WTC11 (cell line): ENCODE data around the gene PLD5. TPM values are rescaled to one million over a fixed set of nuclear protein-coding genes. Genes with fewer than 3 reads are reported as not detected.

Source experiments
- ATAC-seq: fragments of 200-7000 bp; cut with Tn5 transposase; 2 replicates; pipeline ENCODE4 v1.10.0; 2021; ENCODE audit warnings: mild to moderate bottlenecking, moderate library complexity
- CTCF ChIA-PET: fragments of 300-600 bp; sonication (Branson Sonifier 250); formaldehyde crosslinking; loops from one replicate; lab custom pipeline; 2021; ENCODE audit warnings: antibody characterized with exemption; lab: Charles Lee
- POLR2A ChIA-PET: fragments of 350-600 bp; sonication (Branson Sonifier 250); formaldehyde crosslinking; loops from one replicate; lab custom pipeline; 2021; ENCODE audit warnings: antibody characterized with exemption; lab: Charles Lee
- DNase-seq: peaks from one replicate; pipeline ENCODE4 v3.0.0; 2021; ENCODE audit warnings: low spot score
- H3K27ac Mint-ChIP-seq: 2 replicates; pipeline ENCODE4 v1.8.0; 2021; ENCODE audit warnings: mixed read lengths
- H3K27me3 Mint-ChIP-seq: 2 replicates; pipeline ENCODE4 v1.8.0; 2021; ENCODE audit warnings: low read depth, mild to moderate bottlenecking, moderate library complexity, mixed read lengths
- H3K36me3 Mint-ChIP-seq: 2 replicates; pipeline ENCODE4 v1.8.0; 2021; ENCODE audit warnings: mixed read lengths
- H3K4me1 Mint-ChIP-seq: 2 replicates; pipeline ENCODE4 v1.8.0; 2022; ENCODE audit warnings: mixed read lengths
- H3K4me3 Mint-ChIP-seq: 2 replicates; pipeline ENCODE4 v1.8.0; 2021; ENCODE audit warnings: mild to moderate bottlenecking, moderate library complexity, mixed read lengths
- H3K9me3 Mint-ChIP-seq: 2 replicates; pipeline ENCODE4 v1.8.0; 2021; ENCODE audit warnings: mixed read lengths
- FOXK1 ChIP-seq: sonication (generic); formaldehyde crosslinking; IDR thresholded peaks from 2 replicates; pipeline ENCODE4 v1.8.0; 2022; ENCODE audit warnings: mild to moderate bottlenecking, moderate library complexity, missing genetic modification reagents
- GTF2I ChIP-seq: fragments of 250-450 bp; sonication (Bioruptor Pico); conservative IDR thresholded peaks from 2 replicates; pipeline ENCODE4 v1.4.0; 2021; ENCODE audit warnings: mild to moderate bottlenecking
- KAT7 ChIP-seq: sonication (generic); formaldehyde crosslinking; IDR thresholded peaks from 2 replicates; pipeline ENCODE4 v1.8.1; 2023; ENCODE audit warnings: missing genetic modification reagents, mild to moderate bottlenecking, borderline replicate concordance
- MXD4 ChIP-seq: fragments of 250-450 bp; sonication (Bioruptor Pico); IDR thresholded peaks from 2 replicates; pipeline ENCODE4 v1.8.0; 2021; ENCODE audit warnings: mild to moderate bottlenecking, moderate library complexity, borderline replicate concordance
- NFYB ChIP-seq: sonication (generic); formaldehyde crosslinking; conservative IDR thresholded peaks from 2 replicates; pipeline ENCODE4 v1.8.0; 2022; ENCODE audit warnings: low read depth, missing genetic modification reagents
- RELA ChIP-seq: sonication (generic); formaldehyde crosslinking; IDR thresholded peaks from 2 replicates; pipeline ENCODE4 v1.8.1; 2022; ENCODE audit warnings: missing genetic modification reagents, mild to moderate bottlenecking, borderline replicate concordance
- RORB ChIP-seq: fragments of 250-450 bp; sonication (Bioruptor Pico); IDR thresholded peaks from 2 replicates; pipeline ENCODE4 v1.9.0; 2021; ENCODE audit warnings: mild to moderate bottlenecking
- TCF7 ChIP-seq: sonication (generic); formaldehyde crosslinking; IDR thresholded peaks from 2 replicates; pipeline ENCODE4 v1.8.0; 2022; ENCODE audit warnings: mild to moderate bottlenecking, low read depth, missing genetic modification reagents, moderate library complexity
- TEAD4 ChIP-seq: sonication (generic); formaldehyde crosslinking; IDR thresholded peaks from 2 replicates; pipeline ENCODE4 v1.8.0; 2022; ENCODE audit warnings: mild to moderate bottlenecking, missing genetic modification reagents
- ZBTB21 ChIP-seq: sonication (generic); formaldehyde crosslinking; IDR thresholded peaks from 2 replicates; pipeline ENCODE4 v1.8.1; 2023; ENCODE audit warnings: mild to moderate bottlenecking, missing genetic modification reagents, borderline replicate concordance
- ZNF219 ChIP-seq: sonication (generic); formaldehyde crosslinking; IDR thresholded peaks from 2 replicates; pipeline ENCODE4 v1.8.0; 2023; ENCODE audit warnings: missing genetic modification reagents, mild to moderate bottlenecking, borderline replicate concordance
- ZNF263 ChIP-seq: sonication (generic); formaldehyde crosslinking; IDR thresholded peaks from 2 replicates; pipeline ENCODE4 v1.8.1; 2022; ENCODE audit warnings: low read depth, mild to moderate bottlenecking, moderate library complexity, missing genetic modification reagents
- ZNF423 ChIP-seq: fragments of 250-450 bp; sonication (Bioruptor Pico); IDR thresholded peaks from 2 replicates; pipeline ENCODE4 v2.1.2; 2022; ENCODE audit warnings: mild to moderate bottlenecking, moderate library complexity
- ZNF671 ChIP-seq: fragments of 250-450 bp; sonication (Bioruptor Pico); IDR thresholded peaks from 2 replicates; pipeline ENCODE4 v1.8.0; 2021; ENCODE audit warnings: mild to moderate bottlenecking
- total RNA-seq: library from RNA; stranded (reverse); gene quantifications from 3 replicates; pipeline ENCODE4 v1.2.3, GENCODE V29; 2021
- TF ChIP-seq, protein P1 (sequence below): fragments of 250-450 bp; sonication (Bioruptor Pico); IDR thresholded peaks from 2 replicates; pipeline ENCODE4 v1.9.0; 2021; ENCODE audit warnings: mild to moderate bottlenecking
- TF ChIP-seq, protein P2 (sequence below): sonication (generic); formaldehyde crosslinking; IDR thresholded peaks from 2 replicates; pipeline ENCODE4 v1.8.0; 2023; ENCODE audit warnings: missing genetic modification reagents, mild to moderate bottlenecking, borderline replicate concordance
- TF ChIP-seq, protein P3 (sequence below): sonication (generic); formaldehyde crosslinking; IDR thresholded peaks from 2 replicates; pipeline ENCODE4 v1.8.1; 2023; ENCODE audit warnings: mild to moderate bottlenecking, moderate library complexity, missing genetic modification reagents
- TF ChIP-seq, protein P4 (sequence below): sonication (generic); formaldehyde crosslinking; IDR thresholded peaks from 2 replicates; pipeline ENCODE4 v1.8.1; 2023; ENCODE audit warnings: mild to moderate bottlenecking, missing genetic modification reagents

Gene PLD5
- total RNA-seq, 1 experiment from 2014 or later, result 6.4 TPM

DNA sequence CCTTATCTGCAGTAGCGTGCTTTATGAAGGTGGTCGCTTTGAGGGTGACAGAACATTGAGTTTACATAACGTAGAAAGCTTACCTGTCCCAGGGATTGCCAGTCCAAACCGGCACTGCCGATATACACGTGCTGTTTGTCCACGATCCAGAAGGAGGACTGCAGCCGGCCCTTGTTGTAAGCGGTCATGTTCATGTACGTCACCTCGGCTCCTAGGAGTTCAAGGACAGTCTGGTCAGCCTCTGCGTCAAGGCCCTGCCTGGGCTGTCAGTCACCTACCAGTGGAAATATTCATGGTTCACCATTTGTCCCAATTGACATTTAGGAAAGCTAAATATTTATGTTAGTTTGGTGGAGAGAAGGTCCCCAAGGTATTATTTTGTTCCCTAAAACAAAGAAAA lies 304.6 kb downstream of the PLD5 start (continued):
- TF ChIP-seq, protein P1, sequence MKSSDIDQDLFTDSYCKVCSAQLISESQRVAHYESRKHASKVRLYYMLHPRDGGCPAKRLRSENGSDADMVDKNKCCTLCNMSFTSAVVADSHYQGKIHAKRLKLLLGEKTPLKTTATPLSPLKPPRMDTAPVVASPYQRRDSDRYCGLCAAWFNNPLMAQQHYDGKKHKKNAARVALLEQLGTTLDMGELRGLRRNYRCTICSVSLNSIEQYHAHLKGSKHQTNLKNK (CRISPR knock-in tag), result no peak
- TF ChIP-seq MXD4 (CRISPR knock-in tag) (no peak), ZBTB21 (CRISPR knock-in tag) (no peak), ZNF671 (CRISPR knock-in tag) (no peak)
- TF ChIP-seq, all 79 proteins: peak for 0

DNA sequence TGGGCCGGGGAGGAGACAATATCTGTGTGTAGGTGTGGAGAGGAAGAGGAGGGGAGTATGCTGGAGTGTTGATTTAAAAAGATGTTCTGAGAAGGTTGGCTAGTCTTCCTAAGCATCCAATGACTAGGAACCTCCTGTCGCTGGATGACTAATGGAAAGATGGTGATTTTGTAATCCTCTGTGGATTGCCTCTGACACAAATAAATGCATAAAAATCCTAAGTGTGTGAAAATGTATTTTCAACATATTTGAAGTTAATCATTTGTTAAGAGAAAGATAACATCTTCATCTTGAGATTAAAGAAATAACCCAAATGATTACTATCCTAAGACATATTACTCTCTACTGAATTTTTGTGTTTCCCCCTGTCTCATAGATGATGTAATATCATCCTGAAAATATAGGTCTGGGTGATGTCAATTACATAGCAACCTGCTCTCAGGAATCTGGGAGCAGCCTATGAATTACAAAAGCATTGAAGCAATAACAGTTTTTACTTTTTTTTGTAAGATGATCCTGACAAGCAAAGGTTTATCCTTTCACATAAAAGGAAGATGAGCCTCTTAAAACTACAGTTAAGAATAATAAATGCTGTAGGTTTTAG lies 305.1 kb downstream of the PLD5 start:
- Mint-ChIP-seq H3K9me3 (peaks cover 47% of the 10 kb centered on the region), H3K4me1 (peaks cover 13% of the 10 kb centered on the region), H3K36me3 (peaks cover 60% of the 10 kb centered on the region), H3K4me3 (no peak overlapping the region), H3K27ac (no peak overlapping the region), H3K27me3 (peaks cover 65% of the 10 kb centered on the region)
- DNase-seq, result no peak
- TF ChIP-seq KAT7 (CRISPR knock-in tag), result no peak
- TF ChIP-seq ZNF263, result no peak
- no peak for TF ChIP-seq RELA (CRISPR knock-in tag)
- no peak for TF ChIP-seq ZNF423 (CRISPR knock-in tag)
- TF ChIP-seq, protein P2, sequence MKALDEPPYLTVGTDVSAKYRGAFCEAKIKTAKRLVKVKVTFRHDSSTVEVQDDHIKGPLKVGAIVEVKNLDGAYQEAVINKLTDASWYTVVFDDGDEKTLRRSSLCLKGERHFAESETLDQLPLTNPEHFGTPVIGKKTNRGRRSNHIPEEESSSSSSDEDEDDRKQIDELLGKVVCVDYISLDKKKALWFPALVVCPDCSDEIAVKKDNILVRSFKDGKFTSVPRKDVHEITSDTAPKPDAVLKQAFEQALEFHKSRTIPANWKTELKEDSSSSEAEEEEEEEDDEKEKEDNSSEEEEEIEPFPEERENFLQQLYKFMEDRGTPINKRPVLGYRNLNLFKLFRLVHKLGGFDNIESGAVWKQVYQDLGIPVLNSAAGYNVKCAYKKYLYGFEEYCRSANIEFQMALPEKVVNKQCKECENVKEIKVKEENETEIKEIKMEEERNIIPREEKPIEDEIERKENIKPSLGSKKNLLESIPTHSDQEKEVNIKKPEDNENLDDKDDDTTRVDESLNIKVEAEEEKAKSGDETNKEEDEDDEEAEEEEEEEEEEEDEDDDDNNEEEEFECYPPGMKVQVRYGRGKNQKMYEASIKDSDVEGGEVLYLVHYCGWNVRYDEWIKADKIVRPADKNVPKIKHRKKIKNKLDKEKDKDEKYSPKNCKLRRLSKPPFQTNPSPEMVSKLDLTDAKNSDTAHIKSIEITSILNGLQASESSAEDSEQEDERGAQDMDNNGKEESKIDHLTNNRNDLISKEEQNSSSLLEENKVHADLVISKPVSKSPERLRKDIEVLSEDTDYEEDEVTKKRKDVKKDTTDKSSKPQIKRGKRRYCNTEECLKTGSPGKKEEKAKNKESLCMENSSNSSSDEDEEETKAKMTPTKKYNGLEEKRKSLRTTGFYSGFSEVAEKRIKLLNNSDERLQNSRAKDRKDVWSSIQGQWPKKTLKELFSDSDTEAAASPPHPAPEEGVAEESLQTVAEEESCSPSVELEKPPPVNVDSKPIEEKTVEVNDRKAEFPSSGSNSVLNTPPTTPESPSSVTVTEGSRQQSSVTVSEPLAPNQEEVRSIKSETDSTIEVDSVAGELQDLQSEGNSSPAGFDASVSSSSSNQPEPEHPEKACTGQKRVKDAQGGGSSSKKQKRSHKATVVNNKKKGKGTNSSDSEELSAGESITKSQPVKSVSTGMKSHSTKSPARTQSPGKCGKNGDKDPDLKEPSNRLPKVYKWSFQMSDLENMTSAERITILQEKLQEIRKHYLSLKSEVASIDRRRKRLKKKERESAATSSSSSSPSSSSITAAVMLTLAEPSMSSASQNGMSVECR (CRISPR knock-in tag), result no peak
- TF ChIP-seq, protein P3, sequence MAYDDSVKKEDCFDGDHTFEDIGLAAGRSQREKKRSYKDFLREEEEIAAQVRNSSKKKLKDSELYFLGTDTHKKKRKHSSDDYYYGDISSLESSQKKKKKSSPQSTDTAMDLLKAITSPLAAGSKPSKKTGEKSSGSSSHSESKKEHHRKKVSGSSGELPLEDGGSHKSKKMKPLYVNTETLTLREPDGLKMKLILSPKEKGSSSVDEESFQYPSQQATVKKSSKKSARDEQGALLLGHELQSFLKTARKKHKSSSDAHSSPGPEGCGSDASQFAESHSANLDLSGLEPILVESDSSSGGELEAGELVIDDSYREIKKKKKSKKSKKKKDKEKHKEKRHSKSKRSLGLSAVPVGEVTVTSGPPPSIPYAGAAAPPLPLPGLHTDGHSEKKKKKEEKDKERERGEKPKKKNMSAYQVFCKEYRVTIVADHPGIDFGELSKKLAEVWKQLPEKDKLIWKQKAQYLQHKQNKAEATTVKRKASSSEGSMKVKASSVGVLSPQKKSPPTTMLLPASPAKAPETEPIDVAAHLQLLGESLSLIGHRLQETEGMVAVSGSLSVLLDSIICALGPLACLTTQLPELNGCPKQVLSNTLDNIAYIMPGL (CRISPR knock-in tag), result no peak
- no peak for TF ChIP-seq FOXK1 (CRISPR knock-in tag)
- no peak for ATAC-seq
- CTCF ChIA-PET, result no interaction called here
- POLR2A ChIA-PET, result no interaction called here

DNA sequence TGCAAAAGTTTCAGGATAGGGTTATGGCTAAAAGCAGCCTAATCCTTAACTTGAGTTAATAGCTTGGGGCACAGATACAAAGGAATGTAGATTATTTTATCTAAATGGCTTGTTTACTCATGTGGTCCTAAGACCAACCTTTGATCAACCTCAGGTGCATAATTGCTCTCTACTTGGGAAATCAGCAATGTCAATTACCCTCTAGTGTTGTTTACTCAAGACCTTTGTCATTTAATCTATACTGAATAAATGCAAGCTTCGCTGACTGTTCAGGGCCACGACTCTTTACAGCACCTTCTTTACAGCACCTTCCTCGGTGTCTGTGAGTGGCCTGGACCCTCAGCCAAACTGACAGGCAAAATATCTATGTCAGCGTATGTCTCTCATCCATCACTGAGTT lies 308.1 kb downstream of the PLD5 start:
- H3K27me3 Mint-ChIP-seq, result peaks cover 64% of the 10 kb centered on the region
- H3K4me3 Mint-ChIP-seq, result no peak overlapping the region
- H3K4me1 Mint-ChIP-seq, result peaks cover 43% of the 10 kb centered on the region
- H3K27ac Mint-ChIP-seq, result no peak overlapping the region
- peaks cover 55% of the 10 kb centered on the region for H3K36me3 Mint-ChIP-seq
- ChIA-PET POLR2A (interaction anchor here (0.8 kb wide), 1 partner anchor 196 kb away, joined by 4 read pairs; no protein-coding TSS in a partner anchor), CTCF (no interaction called here)
- DNase-seq (no peak), ATAC-seq (no peak)
- peaks cover 39% of the 10 kb centered on the region for H3K9me3 Mint-ChIP-seq
- TF ChIP-seq, protein P2 (CRISPR knock-in tag), result no peak
- TF ChIP-seq ZNF671 (CRISPR knock-in tag), result no peak
- no peak for TF ChIP-seq GTF2I
- TF ChIP-seq, protein P4, sequence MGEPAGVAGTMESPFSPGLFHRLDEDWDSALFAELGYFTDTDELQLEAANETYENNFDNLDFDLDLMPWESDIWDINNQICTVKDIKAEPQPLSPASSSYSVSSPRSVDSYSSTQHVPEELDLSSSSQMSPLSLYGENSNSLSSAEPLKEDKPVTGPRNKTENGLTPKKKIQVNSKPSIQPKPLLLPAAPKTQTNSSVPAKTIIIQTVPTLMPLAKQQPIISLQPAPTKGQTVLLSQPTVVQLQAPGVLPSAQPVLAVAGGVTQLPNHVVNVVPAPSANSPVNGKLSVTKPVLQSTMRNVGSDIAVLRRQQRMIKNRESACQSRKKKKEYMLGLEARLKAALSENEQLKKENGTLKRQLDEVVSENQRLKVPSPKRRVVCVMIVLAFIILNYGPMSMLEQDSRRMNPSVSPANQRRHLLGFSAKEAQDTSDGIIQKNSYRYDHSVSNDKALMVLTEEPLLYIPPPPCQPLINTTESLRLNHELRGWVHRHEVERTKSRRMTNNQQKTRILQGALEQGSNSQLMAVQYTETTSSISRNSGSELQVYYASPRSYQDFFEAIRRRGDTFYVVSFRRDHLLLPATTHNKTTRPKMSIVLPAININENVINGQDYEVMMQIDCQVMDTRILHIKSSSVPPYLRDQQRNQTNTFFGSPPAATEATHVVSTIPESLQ, result no peak
- no peak for TF ChIP-seq MXD4 (CRISPR knock-in tag)
- TF ChIP-seq RORB (CRISPR knock-in tag), result no peak
- no peak for TF ChIP-seq TEAD4 (CRISPR knock-in tag)
- TF ChIP-seq TCF7 (CRISPR knock-in tag), result no peak
- no peak for TF ChIP-seq NFYB
- no peak for TF ChIP-seq ZNF219 (CRISPR knock-in tag)
